ENCODE data around the gene ACVR1. TPM values are rescaled to one million over a fixed set of nuclear protein-coding genes. Genes with fewer than 3 reads are reported as not detected.

Gene ACVR1
- total RNA-seq, 1 experiment from 2014 or later, result 26.4 TPM

GRCh38 chr2:157843935-157844334, 32.2 kb downstream of the ACVR1 start:
- H3K27ac Mint-ChIP-seq (ENCODE audit: low read depth, unreplicated experiment), result no peak overlapping the region

GRCh38 chr2:157843081-157843480, 33.0 kb downstream of the ACVR1 start:
- POLR2A ChIA-PET, result interaction anchor here (1.0 to 1.1 kb wide), 2 partner anchors 29 to 34 kb away, joined by 3 to 4 read pairs; no protein-coding TSS in a partner anchor
- H3K27ac Mint-ChIP-seq (ENCODE audit: low read depth, unreplicated experiment), result no peak overlapping the region
- DNase-seq (ENCODE audit: unreplicated experiment), result no peak

More at GRCh38 chr2:157843935-157844334, 32.2 kb downstream of the ACVR1 start:
- H3K4me1 Mint-ChIP-seq (ENCODE audit: insufficient read depth, unreplicated experiment), result peaks cover 12% of the 10 kb centered on the region
- H3K27me3 Mint-ChIP-seq (ENCODE audit: insufficient read depth, unreplicated experiment), result no peaks in the 10 kb centered on the region
- BruUV-seq (replicated peaks), result no TSS peak
- intact Hi-C loops (cut with micrococcal nuclease), result no loop called here
- POLR2A ChIA-PET, result interaction anchor here (1.0 to 1.1 kb wide), 2 partner anchors 28 to 33 kb away, joined by 3 to 4 read pairs; no protein-coding TSS in a partner anchor
- TF ChIP-seq CTCF (IDR thresholded peaks at IDR 0.05; ENCODE audit: unreplicated experiment), result no peak
- no peak for DNase-seq (ENCODE audit: unreplicated experiment)
- CTCF ChIA-PET, result interaction anchor here (0.8 to 1.6 kb wide), 3 partner anchors 11 to 891 kb away, joined by 3 to 6 read pairs (median 3); no protein-coding TSS in a partner anchor
- H3K9me3 Mint-ChIP-seq (ENCODE audit: unreplicated experiment), result no peaks in the 10 kb centered on the region
- H3K4me3 Mint-ChIP-seq (ENCODE audit: unreplicated experiment), result no peak overlapping the region
- no peaks in the 10 kb centered on the region for H3K36me3 Mint-ChIP-seq (ENCODE audit: insufficient read depth, unreplicated experiment)

GRCh38 chr2:157842106-157842879, 33.8 kb downstream of the ACVR1 start:
- BruUV-seq (replicated peaks), result no TSS peak
- Mint-ChIP-seq H3K27me3 (ENCODE audit: insufficient read depth, unreplicated experiment) (no peaks in the 10 kb centered on the region), H3K36me3 (ENCODE audit: insufficient read depth, unreplicated experiment) (no peaks in the 10 kb centered on the region), H3K4me3 (ENCODE audit: unreplicated experiment) (no peak overlapping the region), H3K9me3 (ENCODE audit: unreplicated experiment) (no peaks in the 10 kb centered on the region), H3K27ac (ENCODE audit: low read depth, unreplicated experiment) (no peak overlapping the region), H3K4me1 (ENCODE audit: insufficient read depth, unreplicated experiment) (peaks cover 29% of the 10 kb centered on the region)
- intact Hi-C loops (cut with micrococcal nuclease), result no loop called here
- no peak for DNase-seq (ENCODE audit: unreplicated experiment)
- TF ChIP-seq CTCF (IDR thresholded peaks at IDR 0.05; ENCODE audit: unreplicated experiment), result no peak
- CTCF ChIA-PET, result interaction anchor here (0.7 to 1.6 kb wide), 2 partner anchors 9 to 81 kb away, joined by 3 read pairs; no protein-coding TSS in a partner anchor
- POLR2A ChIA-PET, result no interaction called here

More at GRCh38 chr2:157843081-157843480, 33.0 kb downstream of the ACVR1 start:
- Mint-ChIP-seq H3K36me3 (ENCODE audit: insufficient read depth, unreplicated experiment) (no peaks in the 10 kb centered on the region), H3K4me1 (ENCODE audit: insufficient read depth, unreplicated experiment) (peaks cover 21% of the 10 kb centered on the region), H3K4me3 (ENCODE audit: unreplicated experiment) (no peak overlapping the region), H3K9me3 (ENCODE audit: unreplicated experiment) (no peaks in the 10 kb centered on the region), H3K27me3 (ENCODE audit: insufficient read depth, unreplicated experiment) (no peaks in the 10 kb centered on the region)
- intact Hi-C loops (cut with micrococcal nuclease), result no loop called here
- CTCF ChIA-PET, result interaction anchor here (0.8 to 1.6 kb wide), 3 partner anchors 10 to 892 kb away, joined by 3 to 6 read pairs (median 3); no protein-coding TSS in a partner anchor
- TF ChIP-seq CTCF (IDR thresholded peaks at IDR 0.05; ENCODE audit: unreplicated experiment), result no peak
- no TSS peak for BruUV-seq (replicated peaks)

GRCh38 chr2:157841485-157841884, 34.6 kb downstream of the ACVR1 start:
- no peak for DNase-seq (ENCODE audit: unreplicated experiment)
- no peak overlapping the region for H3K4me3 Mint-ChIP-seq (ENCODE audit: unreplicated experiment)
- H3K9me3 Mint-ChIP-seq (ENCODE audit: unreplicated experiment), result no peaks in the 10 kb centered on the region
- CTCF ChIA-PET, result interaction anchor here (0.7 kb wide), 1 partner anchor 80 kb away, joined by 3 read pairs; no protein-coding TSS in a partner anchor
- TF ChIP-seq CTCF (IDR thresholded peaks at IDR 0.05; ENCODE audit: unreplicated experiment), result no peak
- no peak overlapping the region for H3K27ac Mint-ChIP-seq (ENCODE audit: low read depth, unreplicated experiment)
- H3K4me1 Mint-ChIP-seq (ENCODE audit: insufficient read depth, unreplicated experiment), result peaks cover 29% of the 10 kb centered on the region
- no peaks in the 10 kb centered on the region for H3K36me3 Mint-ChIP-seq (ENCODE audit: insufficient read depth, unreplicated experiment)
- no TSS peak for BruUV-seq (replicated peaks)
- H3K27me3 Mint-ChIP-seq (ENCODE audit: insufficient read depth, unreplicated experiment), result no peaks in the 10 kb centered on the region
- intact Hi-C loops (cut with micrococcal nuclease), result no loop called here
- POLR2A ChIA-PET, result interaction anchor here (1.6 kb wide), 1 partner anchor 10 kb away, joined by 3 read pairs; no protein-coding TSS in a partner anchor

Data from MCF 10A (cell line).